Measurements from ENCODE around the gene UQCRC1.

- TF ChIP-seq CTCF (IDR thresholded peaks at IDR 0.05; ENCODE audit: insufficient read depth, low read depth, low read length) (no peak), EZH2 (IDR thresholded peaks at IDR 0.05; ENCODE audit: insufficient read depth, low read length) (no peak)
These were observed 48.3 kb downstream of the UQCRC1 start for GRCh38 chr3:48561045-48561736.

Data from astrocyte (in vitro differentiated cells and primary cell).